HCT116 (cell line): Measurements from ENCODE around the gene DUSP6. TPM values are rescaled to one million over a fixed set of nuclear protein-coding genes. Genes with fewer than 3 reads are reported as not detected.
A peak's percentile ranks its signal among the peaks of the same experiment; 100 is the strongest.

ENCODE experiments used
- ATAC-seq: fragments of 200-7000 bp; cut with Tn5 transposase; 2 replicates; pipeline ENCODE4 v1.9.1; 2020; ENCODE audit warnings: mild to moderate bottlenecking, moderate library complexity
- BruUV-seq: library from RNA; stranded (reverse); fragments of 400-500 nt; replicated peaks from 2 replicates; lab custom pipeline; 2021; lab: Mats Ljungman, UMichigan
- CTCF ChIA-PET: fragments of 300-600 bp; sonication (Branson Sonifier 250); formaldehyde crosslinking; loops from one replicate; lab custom pipeline; 2021; ENCODE audit warnings: antibody characterized with exemption; lab: Charles Lee
- POLR2A ChIA-PET: fragments of 300-600, 350-600 bp; sonication (Branson Sonifier 250); formaldehyde crosslinking; loops from one replicate; lab custom pipeline; 2021; ENCODE audit warnings: antibody characterized with exemption; lab: Charles Lee
- RAD21 ChIA-PET, 2 experiments: fragments of 300-600 bp; sonication (Branson Sonifier 250); formaldehyde crosslinking; loops; one replicate each; lab custom pipeline; 2023; ENCODE audit warnings: low total read pairs in 2 of 2; ENCODE audit not compliant: uncharacterized antibody in 2 of 2, unreplicated experiment in 2 of 2, low non-redundant PET in 1 of 2; lab: Charles Lee
- DNase-seq: peaks from one replicate; pipeline ENCODE4 v3.0.0-alpha.2; 2010; ENCODE audit warnings: low read depth, low spot score
- H2AFZ ChIP-seq: fragments of 200-600 bp; shearing (Covaris generic), sonication (generic); 2 replicates; pipeline ENCODE4 v1.6.1; 2017; ENCODE audit warnings: low read depth, mixed run types, mixed read lengths, antibody characterized with exemption, low read length; ENCODE audit not compliant: poor library complexity, severe bottlenecking
- H3K27ac ChIP-seq: 2 replicates; pipeline ENCODE4 v1.5.1; 2012; ENCODE audit warnings: low read depth, low read length
- H3K27me3 ChIP-seq: fragments of 200-600 bp; sonication (generic); 2 replicates; pipeline ENCODE4 v1.6.1; 2016; ENCODE audit warnings: mixed run types, low read length, mixed read lengths; ENCODE audit not compliant: insufficient read depth
- H3K36me3 ChIP-seq, 2 experiments: fragments of 200-500 bp in 1 of 2; fragments of 200-600 bp in 1 of 2; sonication (Bioruptor generic) in 1 of 2; sonication (generic) in 1 of 2; 2 replicates each; pipeline versions ENCODE4 v1.5.1 to v1.6.1; 2014 to 2016; ENCODE audit warnings: low read length in 2 of 2, inconsistent platforms in 1 of 2, mixed read lengths in 1 of 2, mixed run types in 1 of 2; ENCODE audit not compliant: insufficient read depth in 2 of 2, control insufficient read depth in 1 of 2
- H3K4me1 ChIP-seq, 2 experiments: fragments of 200-600 bp in 1 of 2; sonication (generic) in 1 of 2; 2 replicates each; pipeline versions ENCODE4 v1.5.1 to v1.6.1; 2012 to 2017; ENCODE audit warnings: low read length in 2 of 2, inconsistent platforms in 1 of 2, mild to moderate bottlenecking in 1 of 2, mixed read lengths in 1 of 2, mixed run types in 1 of 2, moderate library complexity in 1 of 2; ENCODE audit not compliant: insufficient read depth in 2 of 2, control insufficient read depth in 1 of 2
- H3K4me2 ChIP-seq: fragments of 200-600 bp; sonication (generic); 2 replicates; pipeline ENCODE4 v1.6.1; 2017; ENCODE audit warnings: mixed run types, low read length, mixed read lengths
- H3K4me3 ChIP-seq, 2 experiments: fragments of 200-600 bp in 1 of 2; sonication (generic) in 1 of 2; replicated peaks in 1 of 2; 2 replicates each; pipeline ENCODE4 v1.5.1; 2011 to 2016; ENCODE audit warnings: low read length in 2 of 2, control low read depth in 1 of 2, low read depth in 1 of 2, mild to moderate bottlenecking in 1 of 2, mixed read lengths in 1 of 2, mixed run types in 1 of 2
- H3K79me2 ChIP-seq: fragments of 200-600 bp; sonication (generic); 2 replicates; pipeline ENCODE4 v1.6.1; 2017; ENCODE audit warnings: mild to moderate bottlenecking, mixed run types, low read length, moderate library complexity, mixed read lengths; ENCODE audit not compliant: insufficient read depth
- H3K9ac ChIP-seq: fragments of 200-600 bp; sonication (generic); 2 replicates; pipeline ENCODE4 v1.6.1; 2016; ENCODE audit warnings: low read length, mixed read lengths
- H3K9me2 ChIP-seq: fragments of 200-600 bp; sonication (generic), shearing (Covaris generic); 2 replicates; pipeline ENCODE4 v1.6.1; 2017; ENCODE audit warnings: mixed run types, mild to moderate bottlenecking, moderate library complexity; ENCODE audit not compliant: insufficient read depth
- H3K9me3 ChIP-seq, 2 experiments: fragments of 200-500 bp in 1 of 2; fragments of 200-600 bp in 1 of 2; sonication (Bioruptor generic) in 1 of 2; sonication (generic) in 1 of 2; 2 replicates each; pipeline ENCODE4 v1.6.1; 2014 to 2017; ENCODE audit warnings: low read length in 2 of 2, mixed read lengths in 2 of 2, inconsistent platforms in 1 of 2, low read depth in 1 of 2, mild to moderate bottlenecking in 1 of 2, mixed run types in 1 of 2, moderate library complexity in 1 of 2; ENCODE audit not compliant: control insufficient read depth in 1 of 2, insufficient read depth in 1 of 2
- H4K20me1 ChIP-seq: fragments of 200-600 bp; sonication (generic), shearing (Covaris generic); 2 replicates; pipeline ENCODE4 v1.6.1; 2017; ENCODE audit warnings: mixed run types, mild to moderate bottlenecking, moderate library complexity; ENCODE audit not compliant: insufficient read depth
- CBX3 ChIP-seq: IDR thresholded peaks from 2 replicates; pipeline ENCODE4 v1.6.1; 2012; ENCODE audit warnings: low read depth
- EZH2phosphoT487 ChIP-seq: fragments of 200-600 bp; IDR thresholded peaks from 2 replicates; pipeline ENCODE4 v1.6.1; 2018; ENCODE audit warnings: antibody characterized with exemption, borderline replicate concordance
- POLR2A ChIP-seq: IDR thresholded peaks from 2 replicates; pipeline ENCODE4 v1.7.0; 2011; ENCODE audit warnings: borderline replicate concordance; ENCODE audit not compliant: insufficient read depth, insufficient read length; ENCODE audit errors: extremely low read depth
- POLR2AphosphoS5 ChIP-seq: IDR thresholded peaks from 2 replicates; pipeline ENCODE4 v1.6.1; 2011; ENCODE audit warnings: mild to moderate bottlenecking, low read depth, low read length, moderate library complexity
- RAD21 ChIP-seq: IDR thresholded peaks from 2 replicates; pipeline ENCODE4 v1.6.1; 2012; ENCODE audit warnings: low read depth, mild to moderate bottlenecking
- intact Hi-C: fragments of 100-400 bp; cut with micrococcal nuclease; formaldehyde crosslinking; loops from 2 replicates; pipeline ENCODE4 v1.10.0; 2022
- total RNA-seq: library from RNA; stranded (reverse); gene quantifications from one replicate; pipeline ENCODE4 v1.2.1, GENCODE V29; 2021; ENCODE audit not compliant: unreplicated experiment
- TF ChIP-seq, protein P1 (sequence below): IDR thresholded peaks from 2 replicates; pipeline ENCODE4 v1.6.1; 2011; ENCODE audit warnings: mild to moderate bottlenecking, low read length, moderate library complexity; ENCODE audit not compliant: insufficient replicate concordance; ENCODE audit errors: extremely low read depth

DUSP6 gene
- total RNA-seq, 1 experiment from 2014 or later, result 219 TPM

DNA sequence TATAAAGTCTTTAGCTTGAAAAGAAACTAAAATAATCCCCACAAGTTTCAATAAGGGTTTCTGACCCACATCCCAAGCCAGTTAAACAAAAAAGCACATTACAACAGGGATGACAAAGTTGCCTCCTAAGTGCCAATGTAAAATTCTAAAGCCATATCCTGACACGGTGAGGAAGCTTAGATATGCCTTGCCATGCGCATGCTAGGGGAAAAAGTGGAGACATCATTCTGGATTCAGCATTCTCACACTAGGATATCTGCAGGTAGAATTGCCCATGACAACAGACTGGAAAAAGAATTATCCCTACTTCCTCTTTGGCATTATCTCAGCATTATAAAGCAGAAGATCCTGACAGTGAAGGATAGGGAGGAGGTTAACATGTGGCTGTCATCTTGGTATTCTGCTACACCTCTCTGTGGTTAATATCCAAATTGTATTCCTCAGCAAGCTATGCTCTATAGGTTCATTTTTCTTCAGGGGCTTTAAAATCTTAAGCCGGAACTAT is 4.9 kb downstream of the DUSP6 start (continued):
- TF ChIP-seq, protein P1, sequence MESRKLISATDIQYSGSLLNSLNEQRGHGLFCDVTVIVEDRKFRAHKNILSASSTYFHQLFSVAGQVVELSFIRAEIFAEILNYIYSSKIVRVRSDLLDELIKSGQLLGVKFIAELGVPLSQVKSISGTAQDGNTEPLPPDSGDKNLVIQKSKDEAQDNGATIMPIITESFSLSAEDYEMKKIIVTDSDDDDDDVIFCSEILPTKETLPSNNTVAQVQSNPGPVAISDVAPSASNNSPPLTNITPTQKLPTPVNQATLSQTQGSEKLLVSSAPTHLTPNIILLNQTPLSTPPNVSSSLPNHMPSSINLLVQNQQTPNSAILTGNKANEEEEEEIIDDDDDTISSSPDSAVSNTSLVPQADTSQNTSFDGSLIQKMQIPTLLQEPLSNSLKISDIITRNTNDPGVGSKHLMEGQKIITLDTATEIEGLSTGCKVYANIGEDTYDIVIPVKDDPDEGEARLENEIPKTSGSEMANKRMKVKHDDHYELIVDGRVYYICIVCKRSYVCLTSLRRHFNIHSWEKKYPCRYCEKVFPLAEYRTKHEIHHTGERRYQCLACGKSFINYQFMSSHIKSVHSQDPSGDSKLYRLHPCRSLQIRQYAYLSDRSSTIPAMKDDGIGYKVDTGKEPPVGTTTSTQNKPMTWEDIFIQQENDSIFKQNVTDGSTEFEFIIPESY, result peak; percentile 8
- TF ChIP-seq EZH2phosphoT487 (no peak), POLR2AphosphoS5 (peak; percentile 58), CBX3 (no peak)

DNA sequence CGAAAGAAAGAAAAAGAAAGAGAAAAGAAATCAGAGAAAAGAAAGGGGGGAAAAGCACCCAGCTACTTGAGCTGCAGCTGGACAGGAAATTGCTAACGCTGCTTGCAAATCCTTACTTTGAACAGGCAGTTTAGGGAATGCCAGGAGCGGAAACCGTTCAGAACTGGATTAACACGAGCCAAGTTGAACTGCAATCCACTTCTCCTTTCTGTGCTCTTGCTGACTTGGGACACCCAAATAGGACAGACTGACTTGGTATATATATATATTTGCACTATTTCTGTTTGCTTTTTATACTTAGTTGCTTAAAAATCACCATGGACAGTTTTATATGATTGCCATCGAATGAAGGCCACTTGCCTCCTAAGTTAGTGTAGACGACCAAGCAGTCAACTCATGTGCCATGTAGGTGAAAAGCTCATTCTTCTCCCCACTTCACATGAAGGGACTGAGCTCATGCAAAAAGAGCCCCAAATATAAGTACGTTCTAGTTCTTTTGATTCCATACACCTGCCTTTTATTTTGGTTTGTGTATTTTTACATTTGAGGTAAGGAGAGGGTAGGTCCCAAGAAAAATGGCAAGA is 5.5 kb downstream of the DUSP6 start:
- peak; percentile 24 for ATAC-seq
- H3K4me2 ChIP-seq, result peak overlapping the region; percentile 42
- intact Hi-C loops, result loop anchor here (2.0 to 10.0 kb wide), 2 partner anchors 192 to 296 kb away; no protein-coding TSS in a partner anchor

More for the DNA sequence above, 5.5 kb downstream of the DUSP6 start:
- H3K27me3 ChIP-seq, result no peaks in the 10 kb centered on the region
- H3K9me2 ChIP-seq, result no peaks in the 10 kb centered on the region
- H3K36me3 ChIP-seq, result peaks cover 23 to 25% of the 10 kb centered on the region in 2 experiments
- peaks cover 4% of the 10 kb centered on the region; the same call in 1 of the 2 replicates for H4K20me1 ChIP-seq
- H3K9me3 ChIP-seq, result no peaks in the 10 kb centered on the region
- peak; percentile 45 for DNase-seq
- TF ChIP-seq RAD21 (no peak), POLR2AphosphoS5 (peak; percentile 61), POLR2A (peak; percentile 20)
- no TSS peak for BruUV-seq
- H3K4me3 ChIP-seq, result no peak overlapping the region
- H3K79me2 ChIP-seq, result peaks cover 39% of the 10 kb centered on the region
- ChIA-PET RAD21 (interaction anchor here in 1 of 2 experiments (0.9 to 1.6 kb wide), 2 partner anchors 70 to 121 kb away, joined by 3 read pairs; no protein-coding TSS in a partner anchor), CTCF (interaction anchor here (1.7 kb wide), 2 partner anchors 112 to 327 kb away, joined by 4 read pairs; no protein-coding TSS in a partner anchor), POLR2A (interaction anchor here (1.0 to 1.9 kb wide), 12 partner anchors 10 to 330 kb away, joined by 3 to 9 read pairs (median 4); no protein-coding TSS in a partner anchor)
- peak overlapping the region; percentile 17; the same call in 1 of the 2 replicates for H3K9ac ChIP-seq
- peak overlapping the region; percentile 43 for H3K27ac ChIP-seq
- no peak overlapping the region for H2AFZ ChIP-seq
- peaks cover 40 to 53% of the 10 kb centered on the region in 2 experiments for H3K4me1 ChIP-seq
